HL-60/S4 treated with phorbol 12-myristate 13-acetate at 8.2 ng/mL for 4 days and 3 days (cell line): ENCODE measurements around the gene OR6N1.

ENCODE experiments used
- in situ Hi-C: fragments of 300-500 bp; cut with MboI; formaldehyde crosslinking; loops from 2 replicates; pipeline ENCODE4 v1.15.0; 2022; ENCODE audit warnings: low sequenced_read_pairs

The OR6N1 gene

DNA sequence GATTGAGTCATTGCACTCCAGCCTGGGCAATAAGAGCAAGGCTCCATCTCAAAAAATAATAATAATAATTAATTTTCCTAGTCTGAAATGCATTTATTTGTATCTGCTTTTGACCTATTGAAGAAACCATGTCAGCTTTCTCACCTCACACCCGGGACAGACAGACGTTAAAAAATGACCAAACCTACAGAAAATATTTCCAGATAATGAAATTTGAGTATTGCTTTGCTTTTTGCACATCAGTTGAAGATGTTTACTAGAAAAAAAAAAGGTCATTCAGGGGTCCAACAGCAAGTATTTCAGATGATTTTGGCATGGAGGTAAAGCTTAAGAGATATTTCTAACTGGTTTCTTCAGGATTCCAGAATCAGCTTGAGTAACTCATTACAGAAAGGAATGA lies 17.6 kb downstream of the OR6N1 start, which contains the start of gene OR6K6:
TSS of gene OR6K6 (plus strand) at position 301 of the 400 bp plus-strand sequence. CDS start 168 bp downstream, outside the sequence.
- in situ Hi-C loops: no loop called here

DNA sequence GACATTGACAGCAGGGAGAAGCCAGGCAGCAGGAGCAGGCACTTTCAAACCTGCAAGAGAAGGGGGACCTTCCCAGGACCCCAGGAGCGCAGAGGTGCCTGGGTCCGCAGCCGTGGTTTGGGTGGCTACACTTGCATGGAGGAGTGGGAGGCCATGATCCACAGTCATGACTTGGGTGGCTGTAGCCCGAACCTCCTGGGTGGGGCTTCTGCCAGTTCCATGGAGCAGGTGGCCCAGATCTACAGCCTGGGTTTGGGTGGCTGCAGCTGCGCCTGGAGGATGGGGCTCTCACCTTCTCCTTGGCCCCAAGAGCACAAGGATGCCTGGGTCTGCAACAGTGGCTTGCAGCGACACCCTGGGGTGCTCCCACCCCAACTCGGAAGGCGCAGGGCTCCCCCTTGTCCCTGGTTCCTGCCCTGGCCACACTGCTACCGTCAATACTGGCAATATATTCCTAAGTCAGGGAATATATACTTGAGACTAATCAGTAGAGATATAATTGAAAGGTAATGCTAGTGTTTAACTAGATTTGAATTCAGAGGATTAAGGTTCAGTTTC lies 19.8 kb downstream of the OR6N1 start:
- in situ Hi-C loops: no loop called here

DNA sequence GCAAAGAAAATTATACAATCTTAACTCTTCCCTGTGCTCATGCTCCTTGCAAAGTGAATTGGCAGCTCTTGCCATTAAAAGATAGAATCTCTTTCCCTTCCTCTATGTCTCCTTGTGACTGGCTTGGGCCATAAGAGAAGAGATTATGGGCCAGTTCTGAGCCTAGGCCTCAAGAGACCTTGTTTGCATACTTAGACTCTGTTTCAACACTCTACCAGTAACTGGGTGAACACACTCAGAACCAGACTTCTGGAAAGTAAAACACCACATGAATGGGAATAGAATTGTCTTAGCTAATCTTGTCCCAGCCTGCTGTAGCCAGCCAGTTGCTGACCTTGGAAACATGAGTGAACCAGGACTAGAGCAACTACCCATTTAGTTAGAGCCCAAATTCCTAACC lies 36.1 kb downstream of the OR6N1 start:
- in situ Hi-C loops: no loop called here

DNA sequence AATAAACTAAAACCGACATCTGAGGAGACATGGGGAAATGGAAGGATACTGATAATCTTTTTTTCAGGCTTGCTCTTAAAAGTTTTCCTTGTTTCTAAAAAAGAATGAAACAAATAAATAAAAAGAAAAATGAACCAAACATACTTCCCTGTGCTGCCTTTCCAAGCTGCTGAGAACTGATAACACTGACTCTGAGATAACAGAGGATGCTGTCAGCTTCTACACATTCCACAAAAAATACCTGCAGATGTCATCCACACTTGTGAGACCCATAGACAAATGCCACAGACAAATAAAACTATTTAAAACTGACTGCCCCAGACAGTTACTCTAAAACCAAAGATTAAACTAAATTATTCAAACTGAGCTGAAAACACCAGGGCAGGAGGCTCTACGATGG lies 39.5 kb downstream of the OR6N1 start:
- in situ Hi-C loops: no loop called here

DNA sequence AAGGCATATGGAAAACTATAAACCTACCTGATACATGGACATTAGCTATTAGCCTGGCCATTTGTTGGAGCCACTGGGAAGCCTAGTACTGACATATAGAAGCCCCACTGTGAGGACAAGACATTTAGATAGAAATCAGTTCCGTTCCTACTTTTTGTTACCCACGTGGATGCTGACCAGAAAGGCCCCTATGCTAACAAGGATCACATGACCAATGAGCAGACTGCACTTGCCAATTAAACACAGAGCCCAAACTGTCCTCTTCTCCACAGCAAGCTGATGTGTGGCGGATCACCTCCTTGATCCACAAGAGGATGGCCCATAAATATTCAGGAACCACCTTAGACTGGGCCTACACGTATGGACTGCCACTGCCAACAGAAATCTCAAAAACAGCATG lies 40.3 kb downstream of the OR6N1 start:
- in situ Hi-C loops: no loop called here

DNA sequence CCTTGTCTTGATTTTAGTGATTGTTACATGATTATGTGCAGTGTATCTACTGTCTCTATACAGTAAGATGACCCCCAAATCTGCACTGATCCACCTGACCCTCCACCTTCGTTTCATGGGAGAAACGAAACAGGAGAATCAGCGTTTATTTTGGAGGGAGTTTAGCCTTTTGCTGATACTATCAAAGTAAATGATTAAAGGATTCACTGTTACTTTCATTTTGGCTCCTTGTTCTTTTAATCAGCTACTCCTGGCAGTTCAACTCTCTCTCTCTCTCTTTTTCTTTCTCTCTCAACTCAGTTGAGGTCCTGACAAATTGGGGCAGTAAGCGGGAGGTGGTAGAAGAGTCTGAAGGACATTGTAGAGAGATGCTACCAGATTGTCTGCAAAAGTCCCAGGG lies 41.5 kb downstream of the OR6N1 start:
- in situ Hi-C loops: no loop called here

DNA sequence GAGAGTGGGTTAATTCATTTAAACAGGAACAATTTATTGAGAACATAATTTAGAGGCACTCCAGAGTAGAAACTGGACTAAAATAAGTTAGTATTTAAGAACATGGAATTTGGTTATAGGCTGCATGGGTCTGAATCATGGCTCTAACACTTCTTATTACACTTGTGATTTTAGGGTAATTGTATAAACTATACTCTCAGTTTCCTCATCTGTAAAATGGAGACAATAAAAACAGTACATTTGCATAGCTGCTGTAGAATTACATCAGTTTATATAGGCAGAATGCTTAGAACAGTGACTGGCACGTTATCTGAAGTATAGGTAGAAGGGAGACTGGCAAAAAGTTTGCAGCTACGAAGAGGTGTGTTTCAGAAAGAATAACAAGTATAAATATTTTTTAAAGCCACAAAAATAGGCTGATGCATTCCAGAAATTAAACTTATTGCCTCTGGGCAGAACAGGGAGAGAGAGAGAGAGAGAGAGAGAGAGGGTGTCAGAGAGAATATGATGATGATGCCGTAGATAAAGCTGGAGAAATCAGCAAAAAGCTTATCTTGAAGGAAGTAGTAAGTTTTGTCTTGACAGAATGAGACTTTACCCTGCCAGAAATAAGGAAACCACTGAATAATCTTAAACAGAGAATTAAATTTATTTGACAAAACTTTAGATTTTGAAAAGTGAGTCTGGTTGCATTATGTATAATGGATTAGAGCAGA lies 43.3 kb downstream of the OR6N1 start:
- in situ Hi-C loops: no loop called here

DNA sequence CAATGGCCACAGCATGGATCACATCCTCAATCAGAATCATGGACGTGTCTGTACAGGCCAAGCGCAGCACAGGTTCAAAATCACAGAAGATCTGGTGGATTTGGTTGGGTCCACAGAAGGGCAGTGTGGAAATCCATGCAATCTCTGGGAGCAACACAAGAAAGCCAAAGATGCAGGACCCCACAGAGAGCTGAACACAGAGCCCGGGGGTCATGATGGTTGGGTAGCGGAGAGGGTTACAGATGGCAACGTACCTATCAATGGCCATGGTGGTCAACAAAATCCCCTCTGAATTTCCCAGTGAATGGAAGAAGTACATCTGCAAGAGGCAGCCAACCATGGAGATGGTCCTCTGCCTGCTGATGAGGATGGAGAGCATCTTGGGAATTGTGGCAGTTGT lies 47.6 kb downstream of the OR6N1 start:
- in situ Hi-C loops: no loop called here

DNA sequence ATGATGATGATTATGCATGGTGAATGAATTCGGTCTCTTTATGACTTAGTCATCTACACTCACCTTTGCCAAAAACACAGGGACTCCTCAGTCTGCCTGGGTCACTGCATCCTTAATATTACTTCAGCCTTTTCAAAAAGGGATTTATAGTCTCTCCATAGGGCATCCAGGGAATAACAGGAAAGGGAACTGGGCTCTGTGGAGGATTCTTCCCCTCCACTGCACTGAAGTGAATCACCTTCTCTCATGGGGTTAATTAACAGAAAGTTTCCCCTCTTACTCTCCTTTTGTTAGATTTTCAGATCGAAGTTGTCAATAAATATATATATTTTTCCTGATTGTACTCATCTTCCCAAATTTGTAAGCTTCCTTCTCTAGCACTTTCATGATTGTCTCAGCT lies 51.4 kb downstream of the OR6N1 start, which contains the start of gene OR6K3:
TSS of gene OR6K3 (minus strand) at position 101 of the 400 bp plus-strand sequence. CDS start 2,605 bp downstream, outside the sequence.
- in situ Hi-C loops: no loop called here

DNA sequence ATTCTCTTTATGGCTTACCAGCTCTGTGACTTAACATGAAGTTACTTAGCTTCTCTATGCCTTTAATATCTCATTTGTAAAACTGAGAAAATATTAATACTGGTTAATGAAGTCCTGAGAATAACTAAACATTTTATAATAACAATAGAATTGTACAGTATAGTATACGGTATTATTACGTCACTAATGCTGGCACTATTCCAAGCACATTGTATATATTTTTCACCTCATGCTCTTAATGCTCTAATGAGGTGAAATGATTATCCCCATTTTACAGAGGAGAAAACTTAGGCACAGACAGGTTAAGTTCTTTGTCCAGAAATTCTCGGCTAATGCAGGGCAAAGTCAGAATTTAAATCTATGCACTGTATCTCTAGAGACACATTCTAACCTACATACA lies 52.3 kb downstream of the OR6N1 start:
- in situ Hi-C loops: no loop called here

DNA sequence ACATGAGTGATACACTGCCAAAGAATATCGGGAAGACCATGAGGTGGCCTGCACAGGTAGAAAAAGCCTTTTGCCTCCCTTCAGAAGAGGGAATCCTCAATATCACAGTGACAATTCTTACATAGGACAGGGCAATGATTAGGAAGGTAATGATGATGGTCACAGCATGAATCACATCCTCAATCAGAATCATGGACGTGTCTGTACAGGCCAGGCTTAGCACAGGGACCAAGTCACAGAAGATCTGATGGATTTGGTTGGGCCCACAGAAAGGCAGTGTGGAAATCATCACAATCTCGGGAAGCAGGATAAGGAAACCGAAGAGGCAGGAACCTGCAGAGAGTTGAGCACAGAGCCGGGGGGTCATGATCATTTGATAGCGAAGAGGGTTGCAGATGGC lies 54.7 kb downstream of the OR6N1 start:
- in situ Hi-C loops: no loop called here

DNA sequence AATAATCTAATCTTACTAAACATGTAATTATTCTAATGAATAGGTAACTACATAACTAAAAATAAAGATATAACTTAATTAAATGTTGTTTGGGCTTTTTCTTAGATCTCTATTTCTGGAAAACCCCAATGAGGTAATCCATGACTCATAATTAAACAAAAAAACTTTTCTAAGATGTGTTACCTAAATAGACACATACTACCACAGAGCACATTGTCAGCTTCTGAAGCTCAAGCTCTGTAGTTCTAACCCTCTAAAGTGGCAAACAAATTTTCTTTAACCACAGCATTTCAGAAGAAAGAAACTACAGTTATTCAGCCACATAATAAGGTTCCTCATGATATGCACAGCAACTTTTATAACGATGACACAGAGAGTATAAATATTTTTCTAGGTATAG lies 55.7 kb downstream of the OR6N1 start:
- in situ Hi-C loops: no loop called here

DNA sequence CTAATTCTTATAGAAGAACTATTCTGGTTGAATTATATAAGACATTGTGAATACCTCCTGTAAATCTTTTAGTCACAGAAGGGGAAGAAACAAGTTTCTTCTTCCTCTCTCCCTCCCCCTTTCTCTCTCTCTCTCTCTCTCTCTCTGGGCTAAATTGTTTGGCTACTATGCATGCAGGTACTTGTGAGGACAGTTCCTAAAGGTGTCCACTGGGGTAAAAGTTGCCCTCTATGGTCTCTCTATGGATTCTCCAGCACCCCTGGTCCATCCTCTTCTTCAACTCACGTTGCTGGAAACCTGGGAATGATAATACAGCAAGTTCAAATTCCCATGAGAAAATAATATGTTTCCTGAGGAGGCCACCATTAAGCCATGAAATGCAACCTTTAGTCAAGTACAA lies 57.2 kb downstream of the OR6N1 start:
- in situ Hi-C loops: no loop called here
